ENCODE measurements around the gene NBAS. TPM values are rescaled to one million over a fixed set of nuclear protein-coding genes. Genes with fewer than 3 reads are reported as not detected.
A peak's percentile ranks its signal among the peaks of the same experiment; 100 is the strongest.

The NBAS gene
- total and polyA plus RNA-seq, 2 of the 13 experiments (the other 11 are each of a cell fraction or from before 2014, with no cell fraction given) = 33.6 to 58.7 TPM

- DNase-seq (ENCODE audit: low spot score) = peak; percentile 97
- intact Hi-C loops (cut with micrococcal nuclease; ENCODE audit: unreplicated experiment) = loop anchor here (1.0 to 5.0 kb wide), 2 partner anchors 14 to 59 kb away; no protein-coding TSS in a partner anchor
- 0% methylated on average over 1 of the region's 1 CpG for WGBS (ENCODE audit: low lambda C conversion rate)
- 0 out of 5 replicates have a peak, but pooled peaks cover 0 to 3% of the 10 kb centered on the region in 2 experiments for H3K36me3 ChIP-seq (replicated peaks in 1 of 2; ENCODE audit: control insufficient read depth in 1 of 2, insufficient read depth in 2 of 2, low read length in 2 of 2)
- peak overlapping the region; percentile 56 for H3K27ac ChIP-seq (ENCODE audit: extremely low read length, insufficient read depth, low read length)
- FAIRE-seq = peak; percentile 95
- in situ Hi-C loops (cut with HindIII; ENCODE audit: extremely low pct_ligation_motif_present, low pct_unique_long_range_greater_than_20kb) = no loop called here
- H3K27me3 ChIP-seq (ENCODE audit: control insufficient read depth in 1 of 2, insufficient read depth in 2 of 2, low read length in 2 of 2) = no peaks in the 10 kb centered on the region
- no peak overlapping the region for H3K4me3 ChIP-seq (replicated peaks in 1 of 3; ENCODE audit: insufficient read depth in 1 of 3, low read depth in 2 of 3, low read length in 3 of 3)
- peak; percentile 98 for ATAC-seq
- no peaks in the 10 kb centered on the region for H4K20me1 ChIP-seq (ENCODE audit: insufficient read depth, low read length)
- no peak overlapping the region for H2AFZ ChIP-seq (ENCODE audit: low read length)
- H3K4me1 ChIP-seq (ENCODE audit: insufficient read depth, low read length) = peaks cover 53% of the 10 kb centered on the region
- H3K9me3 ChIP-seq (ENCODE audit: low read length) = no peaks in the 10 kb centered on the region
- H3K79me2 ChIP-seq (ENCODE audit: insufficient read depth, low read length) = no peaks in the 10 kb centered on the region
- peak overlapping the region; percentile 38 for H3K4me2 ChIP-seq (ENCODE audit: low read depth, low read length)
- no peak overlapping the region for H3K9ac ChIP-seq (ENCODE audit: insufficient read depth, low read depth, low read length)
- POLR2A ChIA-PET = interaction anchor here (0.6 to 1.1 kb wide), 2 partner anchors 17 to 1253 kb away, joined by 3 read pairs; no protein-coding TSS in a partner anchor
- CTCF ChIA-PET (ENCODE audit: low intra/inter-chr PET ratio, low total read pairs) = no interaction called here
- BruUV-seq (replicated peaks) = no TSS peak
- TF ChIP-seq HMG20A (CRISPR knock-in tag; IDR thresholded peaks at IDR 0.05; ENCODE audit: borderline replicate concordance) (peak; percentile 83; the same call in 1 of the 2 replicates), FOXO1 (CRISPR knock-in tag; IDR thresholded peaks at IDR 0.05) (peak; percentile 81; the same call in 1 of the 2 replicates), ZNF792 (CRISPR knock-in tag; IDR thresholded peaks at IDR 0.05) (0 out of 2 replicates have a peak, but pooled peaks have one; percentile 19), TBX2 (CRISPR knock-in tag; IDR thresholded peaks at IDR 0.05; ENCODE audit: borderline replicate concordance) (peak; percentile 56; the same call in 1 of the 2 replicates), TEAD3 (CRISPR knock-in tag; optimal IDR thresholded peaks at IDR 0.05; ENCODE audit: borderline replicate concordance) (peak; percentile 81), MAFK (conservative IDR thresholded peaks at IDR 0.05 in 1 of 2, IDR thresholded peaks at IDR 0.05 in 1 of 2; ENCODE audit: low read length in 2 of 2) (peak; percentile 96 to 97), ZNF614 (CRISPR knock-in tag; IDR thresholded peaks at IDR 0.05; ENCODE audit: borderline replicate concordance) (0 out of 2 replicates have a peak, but pooled peaks have one; percentile 56), SOX6 (IDR thresholded peaks at IDR 0.05) (no peak), SOX6 (CRISPR knock-in tag; IDR thresholded peaks at IDR 0.05) (peak; percentile 96), RCOR2 (CRISPR knock-in tag; IDR thresholded peaks at IDR 0.05) (peak; percentile 85), KAT8 (CRISPR knock-in tag; IDR thresholded peaks at IDR 0.05) (peak; percentile 61; the same call in 1 of the 2 replicates), ARID3A (IDR thresholded peaks at IDR 0.05; ENCODE audit: low read depth, low read length) (peak; percentile 88), MIXL1 (CRISPR knock-in tag; IDR thresholded peaks at IDR 0.05) (peak; percentile 80), ZNF451 (CRISPR knock-in tag; IDR thresholded peaks at IDR 0.05) (no peak), ZNF646 (CRISPR knock-in tag; IDR thresholded peaks at IDR 0.05) (peak; percentile 54; the same call in 1 of the 2 replicates), GFI1 (CRISPR knock-in tag; IDR thresholded peaks at IDR 0.05; ENCODE audit: borderline replicate concordance) (peak; percentile 85)
- TF ChIP-seq, protein P1, sequence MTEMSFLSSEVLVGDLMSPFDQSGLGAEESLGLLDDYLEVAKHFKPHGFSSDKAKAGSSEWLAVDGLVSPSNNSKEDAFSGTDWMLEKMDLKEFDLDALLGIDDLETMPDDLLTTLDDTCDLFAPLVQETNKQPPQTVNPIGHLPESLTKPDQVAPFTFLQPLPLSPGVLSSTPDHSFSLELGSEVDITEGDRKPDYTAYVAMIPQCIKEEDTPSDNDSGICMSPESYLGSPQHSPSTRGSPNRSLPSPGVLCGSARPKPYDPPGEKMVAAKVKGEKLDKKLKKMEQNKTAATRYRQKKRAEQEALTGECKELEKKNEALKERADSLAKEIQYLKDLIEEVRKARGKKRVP (CRISPR knock-in tag; IDR thresholded peaks at IDR 0.05) = peak in 1 of 2 experiments; percentile 40; a peak in 1 of 4 replicates
Measured at GRCh38 chr2:15172825-15173224, 388.3 kb downstream of the NBAS start.

Measured in HepG2 (cell line).